HG02610 (cell line): ENCODE measurements around the gene COL18A1.

Experiments used
- ATAC-seq: cut with Tn5 transposase; IDR thresholded peaks from one replicate; pipeline ENCODE4 v1.9.1; 2021; ENCODE audit warnings: mild to moderate bottlenecking, moderate library complexity; ENCODE audit not compliant: unreplicated experiment

COL18A1 gene

GRCh38 chr21:45539046-45539795 lies 134.3 kb downstream of the COL18A1 start:
- ATAC-seq = no peak

GRCh38 chr21:45539796-45540600 lies 135.0 kb downstream of the COL18A1 start:
- ATAC-seq = no peak

GRCh38 chr21:45540601-45540970 lies 135.6 kb downstream of the COL18A1 start:
- no peak for ATAC-seq

GRCh38 chr21:45541221-45542039 lies 136.5 kb downstream of the COL18A1 start:
- no peak for ATAC-seq

- peak; percentile 44 for ATAC-seq
Measured at GRCh38 chr21:45542242-45542666, 137.3 kb downstream of the COL18A1 start, which contains the start of gene SLC19A1. SLC19A1 (minus strand) TSS chr21:45542440; CDS start chr21:45537959, 4,481 bp downstream.

- no peak for ATAC-seq
Measured at GRCh38 chr21:45542667-45543370, 137.9 kb downstream of the COL18A1 start.

GRCh38 chr21:45543371-45543709 lies 138.4 kb downstream of the COL18A1 start:
- ATAC-seq = no peak

- no peak for ATAC-seq
Measured at GRCh38 chr21:45543710-45544448, 138.9 kb downstream of the COL18A1 start.

GRCh38 chr21:45544449-45545235 lies 139.7 kb downstream of the COL18A1 start:
- ATAC-seq = no peak

GRCh38 chr21:45545236-45545570 lies 140.2 kb downstream of the COL18A1 start:
- ATAC-seq = no peak

- ATAC-seq = no peak
Measured at GRCh38 chr21:45545691-45546531, 140.9 kb downstream of the COL18A1 start.

GRCh38 chr21:45546636-45547544 lies 141.9 kb downstream of the COL18A1 start:
- ATAC-seq = no peak

GRCh38 chr21:45547545-45547900 lies 142.6 kb downstream of the COL18A1 start:
- ATAC-seq = no peak

GRCh38 chr21:45548711-45549491 lies 143.9 kb downstream of the COL18A1 start:
- ATAC-seq = no peak

- ATAC-seq = no peak
Measured at GRCh38 chr21:45549626-45550463, 144.9 kb downstream of the COL18A1 start.
